Keratinocyte (primary cell): ENCODE results near the gene RPL38. TPM values are rescaled to one million over a fixed set of nuclear protein-coding genes. Genes with fewer than 3 reads are reported as not detected.
"Not testable (repeated sequence)": the region's sequence is repeated elsewhere in the genome, so short reads cannot be mapped to it uniquely, and the experiment has no call there.

Experiments used
- DNase-seq: peaks from one replicate; pipeline ENCODE4 v3.0.0-alpha.2; 2011; ENCODE audit warnings: low read depth, missing footprints, low spot score
- FAIRE-seq: peaks from 2 replicates; lab custom pipeline; 2011; peaks lifted over from hg19 to GRCh38; lab: Jason Lieb, UNC
- H2AFZ ChIP-seq: 2 replicates; pipeline ENCODE4 v1.6.0; 2012; ENCODE audit warnings: low read length, control low read depth, inconsistent platforms; ENCODE audit not compliant: control insufficient read depth
- H3K27ac ChIP-seq: 2 replicates; pipeline ENCODE4 v1.5.1; 2011; ENCODE audit warnings: low read length; ENCODE audit not compliant: control insufficient read depth, insufficient read depth
- H3K27me3 ChIP-seq: 3 replicates; pipeline ENCODE4 v1.6.0; 2011; ENCODE audit warnings: low read length; ENCODE audit not compliant: control insufficient read depth, insufficient read depth; ENCODE audit errors: extremely low read depth
- H3K36me3 ChIP-seq, 2 experiments: 2 replicates in 1 of 2; 3 replicates in 1 of 2; pipeline ENCODE4 v1.5.1; 2011; ENCODE audit warnings: low read length in 2 of 2, mild to moderate bottlenecking in 1 of 2; ENCODE audit not compliant: control insufficient read depth in 2 of 2, insufficient read depth in 2 of 2; ENCODE audit errors: extremely low read depth in 1 of 2
- H3K4me1 ChIP-seq: 3 replicates; pipeline ENCODE4 v1.5.1; 2011; ENCODE audit warnings: low read length; ENCODE audit not compliant: control insufficient read depth, insufficient read depth; ENCODE audit errors: extremely low read depth
- H3K4me2 ChIP-seq: 3 replicates; pipeline ENCODE4 v1.6.0; 2011; ENCODE audit warnings: low read depth, low read length; ENCODE audit not compliant: control insufficient read depth, insufficient read depth; ENCODE audit errors: extremely low read depth
- H3K4me3 ChIP-seq, 3 experiments: fragments of 200-600 bp in 1 of 3; sonication (generic) in 1 of 3; 2 replicates in 2 of 3; 3 replicates in 1 of 3; pipeline ENCODE4 v1.5.1; 2011 to 2016; ENCODE audit warnings: low read length in 3 of 3, mild to moderate bottlenecking in 3 of 3, control low read depth in 2 of 3, inconsistent platforms in 1 of 3, low read depth in 1 of 3, mixed read lengths in 1 of 3, mixed run types in 1 of 3, moderate library complexity in 1 of 3; ENCODE audit not compliant: control insufficient read depth in 2 of 3, insufficient read depth in 2 of 3; ENCODE audit errors: extremely low read depth in 1 of 3
- H3K79me2 ChIP-seq: 2 replicates; pipeline ENCODE4 v1.6.0; 2012; ENCODE audit warnings: low read length; ENCODE audit not compliant: control insufficient read depth, insufficient read depth
- H3K9ac ChIP-seq: 3 replicates; pipeline ENCODE4 v1.6.0; 2011; ENCODE audit warnings: low read length; ENCODE audit not compliant: control insufficient read depth, insufficient read depth; ENCODE audit errors: extremely low read depth
- H3K9me1 ChIP-seq: 3 replicates; pipeline ENCODE4 v1.6.0; 2011; ENCODE audit warnings: low read length; ENCODE audit not compliant: control insufficient read depth, insufficient read depth; ENCODE audit errors: extremely low read depth
- H3K9me3 ChIP-seq: 2 replicates; pipeline ENCODE4 v1.5.1; 2012; ENCODE audit warnings: low read depth, low read length; ENCODE audit not compliant: control insufficient read depth
- H4K20me1 ChIP-seq: 3 replicates; pipeline ENCODE4 v1.6.0; 2011; ENCODE audit warnings: low read length; ENCODE audit not compliant: control insufficient read depth, insufficient read depth; ENCODE audit errors: extremely low read depth
- CTCF ChIP-seq, 3 experiments: IDR thresholded peaks in 1 of 3; conservative IDR thresholded peaks in 1 of 3; optimal IDR thresholded peaks in 1 of 3; 2 replicates in 2 of 3; 3 replicates in 1 of 3; pipeline versions ENCODE3 to v1.5.1; 2011; ENCODE audit warnings: low read length in 3 of 3, mild to moderate bottlenecking in 3 of 3, moderate library complexity in 2 of 3, control low read depth in 1 of 3, inconsistent platforms in 1 of 3; ENCODE audit not compliant: insufficient read depth in 2 of 3; ENCODE audit errors: extremely low read depth in 1 of 3
- EZH2 ChIP-seq: IDR thresholded peaks from one replicate; pipeline ENCODE4 v1.6.1; 2012; ENCODE audit warnings: inconsistent platforms, mild to moderate bottlenecking, low read length, moderate library complexity
- dilution Hi-C: fragments of 300-500 bp; cut with MboI; formaldehyde crosslinking; loops from one replicate; pipeline ENCODE4 v1.7.0; 2020; ENCODE audit warnings: low sequenced_read_pairs; ENCODE audit not compliant: extremely low pct_ligation_motif_present
- polyA plus RNA-seq, 5 experiments: library from polyadenylated mRNA; depleted of rRNA in 3 of 5; stranded (reverse) in 3 of 5; stranded (forward) in 1 of 5; unstranded in 1 of 5; fragments of >200 nt; gene quantifications; 1 replicate in 1 of 5; 2 replicates in 3 of 5; 3 replicates in 1 of 5; pipeline versions ENCODE4 v1.2.1 to v1.2.3, GENCODE V29; 2011 to 2012; ENCODE audit warnings: missing spikeins in 2 of 5, low read depth in 1 of 5, low replicate concordance in 1 of 5

Gene RPL38
- polyA plus RNA-seq, 1 donor (not counting 4 experiments of a cell fraction or from before 2014, with no cell fraction given) = 1,779 TPM

- H2AFZ ChIP-seq = no peak overlapping the region
- peaks cover 4% of the 10 kb centered on the region for H3K27me3 ChIP-seq
- H3K9me1 ChIP-seq = no peaks in the 10 kb centered on the region
- H3K9me3 ChIP-seq = no peaks in the 10 kb centered on the region
- H3K9ac ChIP-seq = no peak overlapping the region
- FAIRE-seq (no peak), DNase-seq (no peak)
- H3K36me3 ChIP-seq = no peaks in the 10 kb centered on the region
- no peak overlapping the region for H3K4me2 ChIP-seq
- no peaks in the 10 kb centered on the region for H3K79me2 ChIP-seq
- H3K4me3 ChIP-seq = no peak overlapping the region
- no peak for TF ChIP-seq CTCF (optimal IDR thresholded peaks at IDR 0.05 in 1 of 3, IDR thresholded peaks at IDR 0.05 in 1 of 3, conservative IDR thresholded peaks at IDR 0.05 in 1 of 3; ENCODE audit: extremely low read depth in 1 of 3, insufficient read depth in 2 of 3, low read length in 3 of 3)
- no peak for TF ChIP-seq EZH2
- dilution Hi-C loops = no loop called here
- no peaks in the 10 kb centered on the region for H3K4me1 ChIP-seq
- H3K27ac ChIP-seq = no peak overlapping the region
- no peaks in the 10 kb centered on the region for H4K20me1 ChIP-seq
These were observed 17.0 kb upstream of the RPL38 start for GRCh38 chr17:74186498-74186897.

GRCh38 chr17:74187761-74188160 is 15.7 kb upstream of the RPL38 start:
- H2AFZ ChIP-seq = no peak overlapping the region
- H3K9me3 ChIP-seq = no peaks in the 10 kb centered on the region
- no peak overlapping the region for H3K4me3 ChIP-seq
- no peaks in the 10 kb centered on the region for H3K9me1 ChIP-seq
- H3K4me1 ChIP-seq = no peaks in the 10 kb centered on the region
- H3K4me2 ChIP-seq = no peak overlapping the region
- H3K9ac ChIP-seq = no peak overlapping the region
- no peaks in the 10 kb centered on the region for H4K20me1 ChIP-seq
- peaks cover 4% of the 10 kb centered on the region for H3K27me3 ChIP-seq
- no peak for FAIRE-seq
- no peak for DNase-seq
- H3K27ac ChIP-seq = no peak overlapping the region
- TF ChIP-seq EZH2 (no peak), CTCF (optimal IDR thresholded peaks at IDR 0.05 in 1 of 3, IDR thresholded peaks at IDR 0.05 in 1 of 3, conservative IDR thresholded peaks at IDR 0.05 in 1 of 3; ENCODE audit: extremely low read depth in 1 of 3, insufficient read depth in 2 of 3, low read length in 3 of 3) (no peak)
- H3K36me3 ChIP-seq = no peaks in the 10 kb centered on the region
- no peaks in the 10 kb centered on the region for H3K79me2 ChIP-seq
- dilution Hi-C loops = no loop called here

- H3K27ac ChIP-seq, H3K9ac ChIP-seq, H3K9me1 ChIP-seq, H4K20me1 ChIP-seq, H3K4me2 ChIP-seq, H2AFZ ChIP-seq, H3K79me2 ChIP-seq, dilution Hi-C loops, DNase-seq, H3K9me3 ChIP-seq, H3K27me3 ChIP-seq, H3K4me3 ChIP-seq, H3K36me3 ChIP-seq, H3K4me1 ChIP-seq, FAIRE-seq: not testable (repeated sequence)
These were observed 14.8 kb upstream of the RPL38 start for GRCh38 chr17:74188687-74189086.
